Gastroesophageal sphincter (tissue), 4 donors: Measurements from ENCODE around the gene PCBD1. TPM values are rescaled to one million over a fixed set of nuclear protein-coding genes. Genes with fewer than 3 reads are reported as not detected.

Source experiments
- ATAC-seq: fragments of 150-250 bp; one replicate; pipeline ENCODE4 v1.9.1; 2016; ENCODE audit warnings: mild to moderate bottlenecking, moderate library complexity
- H3K27ac ChIP-seq, 4 donors: fragments of 200-600 bp; sonication (generic) in 3 of 4; 1 replicate in 3 of 4; 2 replicates in 1 of 4; pipeline ENCODE4 v1.5.1; 2016 to 2019
- H3K27me3 ChIP-seq: fragments of 200-600 bp; sonication (generic); one replicate; pipeline ENCODE4 v1.5.1; 2019
- H3K36me3 ChIP-seq, 2 donors: fragments of 200-600 bp; sonication (generic); one replicate each; pipeline ENCODE4 v1.5.1; 2019; ENCODE audit warnings: control low read depth in 1 of 2
- H3K4me1 ChIP-seq, 3 donors: fragments of 200-600 bp; sonication (generic); 1 replicate in 2 of 3; 2 replicates in 1 of 3; pipeline ENCODE4 v1.5.1; 2016 to 2019; ENCODE audit warnings: control low read depth in 2 of 3
- H3K4me3 ChIP-seq, 2 donors: fragments of 200-600 bp; sonication (generic); one replicate each; pipeline ENCODE4 v1.5.1; 2019; ENCODE audit warnings: mild to moderate bottlenecking in 1 of 2, moderate library complexity in 1 of 2
- H3K9me3 ChIP-seq, 3 donors: fragments of 200-600 bp; sonication (generic); one replicate each; pipeline ENCODE4 v1.5.1; 2017 to 2019; ENCODE audit warnings: control low read depth in 2 of 3
- EP300 ChIP-seq: sonication (generic); formaldehyde crosslinking; IDR thresholded peaks from one replicate; pipeline ENCODE4 v1.6.1; 2017; ENCODE audit warnings: antibody characterized with exemption, mild to moderate bottlenecking
- POLR2A ChIP-seq, 2 donors: fragments of 450-650 bp; IDR thresholded peaks; one replicate each; pipeline ENCODE4 v1.6.1; 2017; ENCODE audit warnings: antibody characterized with exemption in 2 of 2, mild to moderate bottlenecking in 2 of 2, moderate library complexity in 1 of 2
- POLR2AphosphoS5 ChIP-seq: sonication (generic); formaldehyde crosslinking; IDR thresholded peaks from one replicate; pipeline ENCODE4 v1.6.1; 2017; ENCODE audit warnings: antibody characterized with exemption
- WGBS, 2 donors: methylation state at CpG; one replicate each; pipeline ENCODE4 v1.1.5; 2018; ENCODE audit warnings: low coverage in 1 of 2; 5-methylcytosine and 5-hydroxymethylcytosine counted together
- total RNA-seq, 4 donors: library from RNA; depleted of rRNA; stranded (reverse); fragments of >200 nt; gene quantifications; one replicate each; pipeline ENCODE4 v1.1.0, GENCODE V29; 2016
- TF ChIP-seq, protein P1 (sequence below), 4 experiments: fragments of 200-600 bp in 2 of 4; fragments of 450-650 bp in 2 of 4; sonication (generic) in 1 of 4; IDR thresholded peaks; one replicate each; pipeline ENCODE4 v1.5.1; 2017 to 2019; ENCODE audit warnings: antibody characterized with exemption in 4 of 4, mild to moderate bottlenecking in 2 of 4, moderate library complexity in 2 of 4

PCBD1 gene
- total RNA-seq, 4 donors from 2014 or later = 63.4 to 102 (median 74.0) TPM

DNA sequence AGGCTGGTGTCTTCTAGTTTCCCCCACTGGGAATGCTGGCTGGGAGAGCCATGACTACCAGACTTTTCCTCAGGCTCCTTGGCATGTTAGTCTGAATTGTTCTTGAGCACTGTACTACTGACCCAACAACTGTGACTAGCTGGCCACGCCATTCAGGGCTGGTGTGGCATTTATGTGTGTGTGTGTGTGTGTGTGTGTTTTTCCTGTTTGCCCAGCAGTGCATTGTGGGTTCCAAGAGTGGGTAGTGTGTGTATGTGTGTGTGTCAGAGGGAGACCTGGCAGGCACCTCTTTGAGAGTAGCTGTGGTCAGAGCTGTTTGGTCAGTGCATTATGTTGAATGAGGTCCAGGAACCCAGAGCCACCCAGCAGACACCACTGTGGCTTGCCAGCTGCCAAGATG, 9.2 kb downstream of the PCBD1 start:
- 80% methylated on average over 1 of the region's 1 CpG; no CpG with 5 or more reads in 1 of the 2 donors for WGBS, 2 donors
- Histone ChIP-seq H3K4me1 (peaks cover 0 to 5% (median 0%) of the 10 kb centered on the region in 3 donors), H3K4me3 (no peak overlapping the region), H3K27ac (no peak overlapping the region), H3K9me3 (no peaks in the 10 kb centered on the region), H3K36me3 (peaks cover 0 to 86% of the 10 kb centered on the region in 2 donors), H3K27me3 (no peaks in the 10 kb centered on the region)
- ATAC-seq = no peak
- TF ChIP-seq, protein P1, sequence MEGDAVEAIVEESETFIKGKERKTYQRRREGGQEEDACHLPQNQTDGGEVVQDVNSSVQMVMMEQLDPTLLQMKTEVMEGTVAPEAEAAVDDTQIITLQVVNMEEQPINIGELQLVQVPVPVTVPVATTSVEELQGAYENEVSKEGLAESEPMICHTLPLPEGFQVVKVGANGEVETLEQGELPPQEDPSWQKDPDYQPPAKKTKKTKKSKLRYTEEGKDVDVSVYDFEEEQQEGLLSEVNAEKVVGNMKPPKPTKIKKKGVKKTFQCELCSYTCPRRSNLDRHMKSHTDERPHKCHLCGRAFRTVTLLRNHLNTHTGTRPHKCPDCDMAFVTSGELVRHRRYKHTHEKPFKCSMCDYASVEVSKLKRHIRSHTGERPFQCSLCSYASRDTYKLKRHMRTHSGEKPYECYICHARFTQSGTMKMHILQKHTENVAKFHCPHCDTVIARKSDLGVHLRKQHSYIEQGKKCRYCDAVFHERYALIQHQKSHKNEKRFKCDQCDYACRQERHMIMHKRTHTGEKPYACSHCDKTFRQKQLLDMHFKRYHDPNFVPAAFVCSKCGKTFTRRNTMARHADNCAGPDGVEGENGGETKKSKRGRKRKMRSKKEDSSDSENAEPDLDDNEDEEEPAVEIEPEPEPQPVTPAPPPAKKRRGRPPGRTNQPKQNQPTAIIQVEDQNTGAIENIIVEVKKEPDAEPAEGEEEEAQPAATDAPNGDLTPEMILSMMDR (IDR thresholded peaks at IDR 0.05) = no peak
- TF ChIP-seq POLR2A (IDR thresholded peaks at IDR 0.05) (no peak), POLR2AphosphoS5 (no peak), EP300 (no peak)

GRCh38 chr10:70874061-70874460, 14.3 kb downstream of the PCBD1 start:
- no peaks in the 10 kb centered on the region for H3K9me3 ChIP-seq
- no peak overlapping the region for H3K4me3 ChIP-seq
- TF ChIP-seq POLR2AphosphoS5 (no peak), POLR2A (IDR thresholded peaks at IDR 0.05) (no peak), EP300 (no peak)
- TF ChIP-seq, protein P1 (IDR thresholded peaks at IDR 0.05) = no peak
- H3K4me1 ChIP-seq = no peaks in the 10 kb centered on the region
- H3K27ac ChIP-seq = no peak overlapping the region
- peaks cover 0 to 98% of the 10 kb centered on the region in 2 donors for H3K36me3 ChIP-seq
- 40 to 87% methylated on average over 2 to 3 of the region's 7 CpGs for whole genome bisulfite sequencing, 2 donors
- no peak for ATAC-seq
- H3K27me3 ChIP-seq = no peaks in the 10 kb centered on the region

- 85 to 90% methylated on average over 6 of the region's 7 CpGs for WGBS, 2 donors
- Histone ChIP-seq H3K9me3 (no peaks in the 10 kb centered on the region), H3K27ac (no peak overlapping the region), H3K4me1 (no peaks in the 10 kb centered on the region), H3K36me3 (peaks cover 0 to 93% of the 10 kb centered on the region in 2 donors), H3K4me3 (no peak overlapping the region), H3K27me3 (no peaks in the 10 kb centered on the region)
- TF ChIP-seq, protein P1 (IDR thresholded peaks at IDR 0.05) = no peak
- no peak for TF ChIP-seq POLR2AphosphoS5
- no peak for TF ChIP-seq EP300
- TF ChIP-seq POLR2A (IDR thresholded peaks at IDR 0.05) = no peak
- ATAC-seq = no peak
Observed at GRCh38 chr10:70872291-70872690, 16.1 kb downstream of the PCBD1 start.

- no peaks in the 10 kb centered on the region for H3K9me3 ChIP-seq
- H3K27me3 ChIP-seq = no peaks in the 10 kb centered on the region
- no peak overlapping the region for H3K27ac ChIP-seq
- H3K4me3 ChIP-seq = no peak overlapping the region
- no peak for TF ChIP-seq EP300
- TF ChIP-seq POLR2AphosphoS5 = peak; percentile 16
- H3K4me1 ChIP-seq = no peaks in the 10 kb centered on the region
- 76 to 84% methylated on average over 4 of the region's 4 CpGs for WGBS, 2 donors
- peak; percentile 46 for ATAC-seq
- H3K36me3 ChIP-seq = peaks cover 0 to 68% of the 10 kb centered on the region in 2 donors
Observed at GRCh38 chr10:70866424-70866823, 21.9 kb downstream of the PCBD1 start.

DNA sequence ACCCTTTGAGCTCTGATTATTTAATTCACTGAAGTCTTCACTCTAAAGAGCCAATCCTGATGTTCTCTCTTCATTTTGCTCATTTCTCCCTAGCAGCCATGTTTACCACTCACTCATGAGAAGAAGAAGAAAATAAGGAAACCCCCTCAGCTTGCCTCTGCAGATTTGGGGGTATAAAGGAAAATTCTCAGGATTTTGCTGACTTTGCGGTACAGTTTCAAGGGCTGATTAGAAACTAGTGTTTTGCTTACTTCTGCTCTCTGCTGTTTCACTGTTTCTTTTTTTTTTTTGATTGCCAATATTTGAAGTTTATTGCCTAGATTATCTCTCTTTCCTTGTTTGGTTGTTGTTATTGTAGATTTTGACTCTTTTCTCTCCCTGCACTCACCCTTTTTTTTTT, 23.4 kb downstream of the PCBD1 start:
- 100% methylated on average over 1 of the region's 1 CpG for WGBS, 2 donors
- no peaks in the 10 kb centered on the region for H3K4me1 ChIP-seq
- no peak overlapping the region for H3K4me3 ChIP-seq
- peaks cover 0 to 68% of the 10 kb centered on the region in 2 donors for H3K36me3 ChIP-seq
- TF ChIP-seq, protein P1 (IDR thresholded peaks at IDR 0.05) = no peak
- TF ChIP-seq POLR2A (IDR thresholded peaks at IDR 0.05) = no peak
- TF ChIP-seq EP300 = no peak
- TF ChIP-seq POLR2AphosphoS5 = no peak
- no peaks in the 10 kb centered on the region for H3K27me3 ChIP-seq
- H3K27ac ChIP-seq = no peak overlapping the region
- H3K9me3 ChIP-seq = no peaks in the 10 kb centered on the region
- ATAC-seq = no peak
